NCI-H2107 treated with DMSO at 0.1 percent for 48 hours (cell line): ENCODE measurements around the gene PTGS1.
"Not testable (repeated sequence)": the region's sequence is repeated elsewhere in the genome, so short reads cannot be mapped to it uniquely, and the experiment has no call there.

Experiments used
- DNase-seq: peaks from one replicate; lab custom pipeline; 2025; ENCODE audit not compliant: unreplicated experiment; lab: John Stamatoyannopoulos, UW

The PTGS1 gene

GRCh38 chr9:122394265-122395125 is 23.7 kb downstream of the PTGS1 start:
- no peak for DNase-seq

GRCh38 chr9:122396614-122397148 is 25.9 kb downstream of the PTGS1 start:
- DNase-seq: no peak

- no peak for DNase-seq
These were observed 26.9 kb downstream of the PTGS1 start for GRCh38 chr9:122397749-122398148.

GRCh38 chr9:122398371-122398924 is 27.6 kb downstream of the PTGS1 start:
- DNase-seq: no peak

- no peak for DNase-seq
These were observed 31.1 kb downstream of the PTGS1 start for GRCh38 chr9:122401896-122402295.

- no peak for DNase-seq
These were observed 31.6 kb downstream of the PTGS1 start for GRCh38 chr9:122402403-122402871.

- no peak for DNase-seq
These were observed 32.0 kb downstream of the PTGS1 start for GRCh38 chr9:122402874-122403273.

- no peak for DNase-seq
These were observed 32.7 kb downstream of the PTGS1 start for GRCh38 chr9:122403381-122404000.

- not testable (repeated sequence) for DNase-seq
These were observed 34.7 kb downstream of the PTGS1 start for GRCh38 chr9:122405304-122406069.

GRCh38 chr9:122406070-122406890 is 35.5 kb downstream of the PTGS1 start:
- DNase-seq: no peak

GRCh38 chr9:122414108-122414507 is 43.3 kb downstream of the PTGS1 start:
- not testable (repeated sequence) for DNase-seq

GRCh38 chr9:122418016-122418415 is 47.2 kb downstream of the PTGS1 start:
- DNase-seq: no peak

- DNase-seq: no peak
These were observed 49.5 kb downstream of the PTGS1 start for GRCh38 chr9:122420315-122420714.

- no peak for DNase-seq
These were observed 54.3 kb downstream of the PTGS1 start for GRCh38 chr9:122425087-122425486.

- no peak for DNase-seq
These were observed 55.9 kb downstream of the PTGS1 start for GRCh38 chr9:122426723-122427122.

GRCh38 chr9:122442568-122442967 is 71.7 kb downstream of the PTGS1 start:
- DNase-seq: no peak

GRCh38 chr9:122444041-122444733 is 73.4 kb downstream of the PTGS1 start:
- no peak for DNase-seq
